Activated T-cell treated with anti-CD3 and anti-CD28 coated beads, Interleukin-2, amount 50 U/mL, for 72 hours (primary cell): ENCODE results near the gene OR9K2. TPM values are rescaled to one million over a fixed set of nuclear protein-coding genes. Genes with fewer than 3 reads are reported as not detected.

ENCODE experiments used
- total RNA-seq, 2 donors: library from RNA; stranded (reverse); gene quantifications; one replicate each; pipeline ENCODE4 v1.2.3, GENCODE V29; 2022

OR9K2 gene
- total RNA-seq, 2 donors from 2014 or later, result not detected

Other genes starting within 250 kb of the OR9K2 start
- 10 to 100 TPM; 86.5 to 95.5 TPM for gene TESPA1, start 141.6 kb upstream of the OR9K2 start, total RNA-seq
- not detected for gene NEUROD4, start 106.4 kb upstream of the OR9K2 start, total RNA-seq
- gene OR10A7, start 94.6 kb downstream of the OR9K2 start, total RNA-seq, result not detected
- not detected for gene OR6C74, start 118.2 kb downstream of the OR9K2 start, total RNA-seq
- gene OR6C6, start 170.2 kb downstream of the OR9K2 start, total RNA-seq, result not detected
- gene OR6C1, start 187.9 kb downstream of the OR9K2 start, total RNA-seq, result not detected
- not detected for gene OR6C3, start 204.3 kb downstream of the OR9K2 start, total RNA-seq
- not detected for gene OR6C75, start 236.6 kb downstream of the OR9K2 start, total RNA-seq